Liver (tissue), 9 donors: ENCODE data around the gene PLAA. TPM values are rescaled to one million over a fixed set of nuclear protein-coding genes. Genes with fewer than 3 reads are reported as not detected.
"Not testable (repeated sequence)": the region's sequence is repeated elsewhere in the genome, so short reads cannot be mapped to it uniquely, and the experiment has no call there.

ENCODE experiments used
- DNase-seq: peaks from one replicate; pipeline ENCODE4 v3.0.0-alpha.2; 2017; ENCODE audit warnings: low spot score
- H3K27ac ChIP-seq, 2 donors: one replicate each; pipeline ENCODE4 v1.7.0; 2013; ENCODE audit warnings: inconsistent platforms in 2 of 2, low read length in 2 of 2, control low read depth in 1 of 2, low read depth in 1 of 2, mild to moderate bottlenecking in 1 of 2
- H3K27me3 ChIP-seq, 4 donors: one replicate each; pipeline versions ENCODE4 v1.6.1 to v1.7.0; 2013; ENCODE audit warnings: low read length in 3 of 4, inconsistent platforms in 1 of 4, mild to moderate bottlenecking in 1 of 4, moderate library complexity in 1 of 4; ENCODE audit not compliant: control insufficient read depth in 4 of 4, insufficient read depth in 4 of 4
- H3K36me3 ChIP-seq, 4 donors: one replicate each; pipeline versions ENCODE4 v1.6.1 to v1.7.0; 2013; ENCODE audit warnings: low read length in 3 of 4, mild to moderate bottlenecking in 3 of 4, low read depth in 1 of 4, moderate library complexity in 1 of 4; ENCODE audit not compliant: control insufficient read depth in 4 of 4, insufficient read depth in 3 of 4
- H3K4me1 ChIP-seq, 4 donors: one replicate each; pipeline versions ENCODE4 v1.6.1 to v1.7.0; 2013; ENCODE audit warnings: low read length in 3 of 4, mild to moderate bottlenecking in 3 of 4, moderate library complexity in 1 of 4; ENCODE audit not compliant: control insufficient read depth in 4 of 4, insufficient read depth in 4 of 4
- H3K4me3 ChIP-seq, 3 donors: one replicate each; pipeline versions ENCODE4 v1.6.1 to v1.7.0; 2013; ENCODE audit warnings: low read length in 3 of 3, control low read depth in 1 of 3, low read depth in 1 of 3, mild to moderate bottlenecking in 1 of 3
- H3K9ac ChIP-seq, 2 donors: one replicate each; pipeline ENCODE4 v1.7.0; 2013; ENCODE audit warnings: low read length in 2 of 2, mild to moderate bottlenecking in 2 of 2, moderate library complexity in 2 of 2, control low read depth in 1 of 2, low read depth in 1 of 2
- H3K9me3 ChIP-seq, 4 donors: one replicate each; pipeline versions ENCODE4 v1.6.1 to v1.7.0; 2013; ENCODE audit warnings: low read length in 3 of 4; ENCODE audit not compliant: control insufficient read depth in 4 of 4
- EGR1 ChIP-seq, 2 donors: IDR thresholded peaks; 2 replicates each; pipeline ENCODE4 v1.6.1; 2016 to 2018; ENCODE audit warnings: antibody characterized with exemption in 2 of 2, low read depth in 2 of 2
- FOXA1 ChIP-seq: IDR thresholded peaks from 2 replicates; pipeline ENCODE4 v1.6.1; 2016; ENCODE audit warnings: antibody characterized with exemption
- FOXA2 ChIP-seq: IDR thresholded peaks from 2 replicates; pipeline ENCODE4 v1.6.1; 2016; ENCODE audit warnings: antibody characterized with exemption
- GABPA ChIP-seq, 2 donors: IDR thresholded peaks in 1 of 2; conservative IDR thresholded peaks in 1 of 2; 2 replicates each; pipeline ENCODE4 v1.6.1; 2016; ENCODE audit warnings: antibody characterized with exemption in 2 of 2, mild to moderate bottlenecking in 1 of 2, moderate library complexity in 1 of 2
- HNF4A ChIP-seq, 2 donors: conservative IDR thresholded peaks; 2 replicates each; pipeline ENCODE4 v1.6.1; 2016; ENCODE audit warnings: antibody characterized with exemption in 2 of 2, mild to moderate bottlenecking in 2 of 2
- HNF4G ChIP-seq: IDR thresholded peaks from 2 replicates; pipeline ENCODE4 v1.6.1; 2016; ENCODE audit warnings: antibody characterized with exemption
- JUND ChIP-seq, 2 donors: IDR thresholded peaks; 2 replicates each; pipeline ENCODE4 v1.6.1; 2016; ENCODE audit warnings: antibody characterized with exemption in 2 of 2
- NR2F2 ChIP-seq: IDR thresholded peaks from 2 replicates; pipeline ENCODE4 v1.6.1; 2016; ENCODE audit warnings: antibody characterized with exemption
- RAD21 ChIP-seq, 2 donors: IDR thresholded peaks; 2 replicates each; pipeline ENCODE4 v1.6.1; 2016; ENCODE audit warnings: antibody characterized with exemption in 2 of 2, mild to moderate bottlenecking in 2 of 2
- SP1 ChIP-seq: IDR thresholded peaks from 2 replicates; pipeline ENCODE4 v1.6.1; 2018; ENCODE audit warnings: antibody characterized with exemption, mild to moderate bottlenecking
- TAF1 ChIP-seq: conservative IDR thresholded peaks from 2 replicates; pipeline ENCODE4 v1.6.1; 2016; ENCODE audit warnings: antibody characterized with exemption, mild to moderate bottlenecking
- YY1 ChIP-seq: IDR thresholded peaks from 2 replicates; pipeline ENCODE4 v1.6.1; 2016; ENCODE audit warnings: antibody characterized with exemption, mild to moderate bottlenecking
- WGBS: extraction: QIAGEN DNeasy Blood & Tissue Kit; methylation state at CpG from one replicate; pipeline ENCODE4 v1.1.7; 2013; 5-methylcytosine and 5-hydroxymethylcytosine counted together
- polyA plus RNA-seq, 2 donors: library from polyadenylated mRNA; stranded (reverse) in 1 of 2; unstranded in 1 of 2; fragments of 200-250 nt in 1 of 2; fragments of >200 nt in 1 of 2; fragmentation: Nextera tagmentation in 1 of 2; extraction: Ambion mirVana in 1 of 2; gene quantifications; one replicate each; pipeline versions ENCODE4 v1.2.1 to v1.2.3, GENCODE V29; 2013 to 2015
- total RNA-seq, 2 donors: library from RNA; depleted of rRNA; stranded (reverse); fragments of >200 nt; gene quantifications; one replicate each; pipeline ENCODE4 v1.2.3, GENCODE V29; 2014
- TF ChIP-seq, protein P1 (sequence below): IDR thresholded peaks from 2 replicates; pipeline ENCODE4 v1.6.1; 2016; ENCODE audit warnings: antibody characterized with exemption, mild to moderate bottlenecking
- TF ChIP-seq, protein P2 (sequence below): fragments of 150-350 bp; IDR thresholded peaks from 2 replicates; pipeline ENCODE4 v1.5.1; 2017; ENCODE audit warnings: improper control_type of control experiment, low read depth, low read length; ENCODE audit not compliant: missing input control
- TF ChIP-seq, protein P3 (sequence below): IDR thresholded peaks from 2 replicates; pipeline ENCODE4 v1.6.1; 2016; ENCODE audit warnings: antibody characterized with exemption
- TF ChIP-seq, protein P4 (sequence below): IDR thresholded peaks from 2 replicates; pipeline ENCODE4 v1.6.1; 2016; ENCODE audit warnings: antibody characterized with exemption
- donor health status: healthy.
- donor health status: healthy.
- donor health status: healthy.
- donor health status: healthy.
- donor health status: healthy.

The PLAA gene
- total and polyA plus RNA-seq, 4 donors = 7.5 to 29.5 (median 19.2) TPM

DNA sequence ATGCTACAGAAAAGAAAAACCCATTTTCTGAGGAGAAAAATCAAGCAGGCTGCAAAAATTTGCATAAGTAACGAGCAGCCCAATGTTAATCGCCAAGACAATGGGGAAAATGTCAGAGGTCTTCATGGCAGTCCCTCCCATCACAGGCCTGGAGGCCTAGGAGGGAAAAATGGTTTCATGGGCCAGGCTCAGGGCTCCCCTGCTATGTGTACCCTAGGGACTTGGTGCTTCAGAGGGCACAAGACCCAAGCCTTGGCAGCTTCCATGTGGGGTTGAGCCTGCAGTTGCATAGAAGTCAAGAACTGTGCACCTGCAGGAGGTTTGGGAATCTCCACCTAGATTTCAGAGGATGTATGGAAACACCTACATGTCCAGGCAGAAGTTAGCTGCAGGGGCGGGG lies 64.9 kb downstream of the PLAA start (continued):
- TF ChIP-seq, protein P1, sequence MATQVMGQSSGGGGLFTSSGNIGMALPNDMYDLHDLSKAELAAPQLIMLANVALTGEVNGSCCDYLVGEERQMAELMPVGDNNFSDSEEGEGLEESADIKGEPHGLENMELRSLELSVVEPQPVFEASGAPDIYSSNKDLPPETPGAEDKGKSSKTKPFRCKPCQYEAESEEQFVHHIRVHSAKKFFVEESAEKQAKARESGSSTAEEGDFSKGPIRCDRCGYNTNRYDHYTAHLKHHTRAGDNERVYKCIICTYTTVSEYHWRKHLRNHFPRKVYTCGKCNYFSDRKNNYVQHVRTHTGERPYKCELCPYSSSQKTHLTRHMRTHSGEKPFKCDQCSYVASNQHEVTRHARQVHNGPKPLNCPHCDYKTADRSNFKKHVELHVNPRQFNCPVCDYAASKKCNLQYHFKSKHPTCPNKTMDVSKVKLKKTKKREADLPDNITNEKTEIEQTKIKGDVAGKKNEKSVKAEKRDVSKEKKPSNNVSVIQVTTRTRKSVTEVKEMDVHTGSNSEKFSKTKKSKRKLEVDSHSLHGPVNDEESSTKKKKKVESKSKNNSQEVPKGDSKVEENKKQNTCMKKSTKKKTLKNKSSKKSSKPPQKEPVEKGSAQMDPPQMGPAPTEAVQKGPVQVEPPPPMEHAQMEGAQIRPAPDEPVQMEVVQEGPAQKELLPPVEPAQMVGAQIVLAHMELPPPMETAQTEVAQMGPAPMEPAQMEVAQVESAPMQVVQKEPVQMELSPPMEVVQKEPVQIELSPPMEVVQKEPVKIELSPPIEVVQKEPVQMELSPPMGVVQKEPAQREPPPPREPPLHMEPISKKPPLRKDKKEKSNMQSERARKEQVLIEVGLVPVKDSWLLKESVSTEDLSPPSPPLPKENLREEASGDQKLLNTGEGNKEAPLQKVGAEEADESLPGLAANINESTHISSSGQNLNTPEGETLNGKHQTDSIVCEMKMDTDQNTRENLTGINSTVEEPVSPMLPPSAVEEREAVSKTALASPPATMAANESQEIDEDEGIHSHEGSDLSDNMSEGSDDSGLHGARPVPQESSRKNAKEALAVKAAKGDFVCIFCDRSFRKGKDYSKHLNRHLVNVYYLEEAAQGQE = no peak
- no peak for TF ChIP-seq GABPA (IDR thresholded peaks at IDR 0.05 in 1 of 2, conservative IDR thresholded peaks at IDR 0.05 in 1 of 2)
- TF ChIP-seq, protein P2, sequence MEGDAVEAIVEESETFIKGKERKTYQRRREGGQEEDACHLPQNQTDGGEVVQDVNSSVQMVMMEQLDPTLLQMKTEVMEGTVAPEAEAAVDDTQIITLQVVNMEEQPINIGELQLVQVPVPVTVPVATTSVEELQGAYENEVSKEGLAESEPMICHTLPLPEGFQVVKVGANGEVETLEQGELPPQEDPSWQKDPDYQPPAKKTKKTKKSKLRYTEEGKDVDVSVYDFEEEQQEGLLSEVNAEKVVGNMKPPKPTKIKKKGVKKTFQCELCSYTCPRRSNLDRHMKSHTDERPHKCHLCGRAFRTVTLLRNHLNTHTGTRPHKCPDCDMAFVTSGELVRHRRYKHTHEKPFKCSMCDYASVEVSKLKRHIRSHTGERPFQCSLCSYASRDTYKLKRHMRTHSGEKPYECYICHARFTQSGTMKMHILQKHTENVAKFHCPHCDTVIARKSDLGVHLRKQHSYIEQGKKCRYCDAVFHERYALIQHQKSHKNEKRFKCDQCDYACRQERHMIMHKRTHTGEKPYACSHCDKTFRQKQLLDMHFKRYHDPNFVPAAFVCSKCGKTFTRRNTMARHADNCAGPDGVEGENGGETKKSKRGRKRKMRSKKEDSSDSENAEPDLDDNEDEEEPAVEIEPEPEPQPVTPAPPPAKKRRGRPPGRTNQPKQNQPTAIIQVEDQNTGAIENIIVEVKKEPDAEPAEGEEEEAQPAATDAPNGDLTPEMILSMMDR = no peak
- TF ChIP-seq, protein P3, sequence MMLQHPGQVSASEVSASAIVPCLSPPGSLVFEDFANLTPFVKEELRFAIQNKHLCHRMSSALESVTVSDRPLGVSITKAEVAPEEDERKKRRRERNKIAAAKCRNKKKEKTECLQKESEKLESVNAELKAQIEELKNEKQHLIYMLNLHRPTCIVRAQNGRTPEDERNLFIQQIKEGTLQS = no peak

DNA sequence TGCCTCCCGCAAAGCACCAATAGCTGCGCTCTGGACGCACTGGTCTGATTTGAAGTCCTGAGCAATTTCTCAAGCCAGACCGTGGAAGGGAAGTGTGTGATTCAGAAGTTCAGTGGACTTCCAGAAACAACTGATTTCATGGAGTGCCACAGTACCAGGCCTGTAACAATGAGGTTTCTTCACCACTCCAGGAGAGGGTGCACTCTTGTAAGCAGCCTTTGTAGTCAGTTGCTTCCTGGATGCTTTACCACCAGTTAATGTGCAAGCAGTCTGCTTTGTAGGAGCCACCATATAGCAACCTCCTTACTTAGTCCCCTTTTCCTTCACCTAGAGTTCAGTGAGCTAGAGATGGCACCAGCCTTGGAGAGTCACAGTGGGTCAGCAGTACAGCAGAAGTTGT lies 66.8 kb downstream of the PLAA start:
- H3K9ac ChIP-seq = no peak overlapping the region
- TF ChIP-seq, protein P2 = no peak
- TF ChIP-seq RAD21 (IDR thresholded peaks at IDR 0.05) (no peak), HNF4A (conservative IDR thresholded peaks at IDR 0.05) (no peak), GABPA (IDR thresholded peaks at IDR 0.05 in 1 of 2, conservative IDR thresholded peaks at IDR 0.05 in 1 of 2) (no peak), HNF4G (no peak), NR2F2 (no peak), EGR1 (IDR thresholded peaks at IDR 0.05; ENCODE audit: low read depth in 2 of 2) (no peak), TAF1 (no peak), YY1 (no peak), FOXA1 (no peak), FOXA2 (no peak), SP1 (no peak), JUND (IDR thresholded peaks at IDR 0.05) (no peak)
- TF ChIP-seq, protein P4, sequence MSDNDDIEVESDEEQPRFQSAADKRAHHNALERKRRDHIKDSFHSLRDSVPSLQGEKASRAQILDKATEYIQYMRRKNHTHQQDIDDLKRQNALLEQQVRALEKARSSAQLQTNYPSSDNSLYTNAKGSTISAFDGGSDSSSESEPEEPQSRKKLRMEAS = no peak
- TF ChIP-seq, protein P1 = no peak
- H3K4me3 ChIP-seq = no peak overlapping the region
- H3K27ac ChIP-seq = no peak overlapping the region
- no peaks in the 10 kb centered on the region for H3K27me3 ChIP-seq
- H3K4me1 ChIP-seq = no peaks in the 10 kb centered on the region
- 99% methylated on average over 4 of the region's 4 CpGs for WGBS
- peaks cover 9 to 28% (median 21%) of the 10 kb centered on the region in 4 donors for H3K36me3 ChIP-seq
- DNase-seq = no peak
- no peaks in the 10 kb centered on the region for H3K9me3 ChIP-seq

DNA sequence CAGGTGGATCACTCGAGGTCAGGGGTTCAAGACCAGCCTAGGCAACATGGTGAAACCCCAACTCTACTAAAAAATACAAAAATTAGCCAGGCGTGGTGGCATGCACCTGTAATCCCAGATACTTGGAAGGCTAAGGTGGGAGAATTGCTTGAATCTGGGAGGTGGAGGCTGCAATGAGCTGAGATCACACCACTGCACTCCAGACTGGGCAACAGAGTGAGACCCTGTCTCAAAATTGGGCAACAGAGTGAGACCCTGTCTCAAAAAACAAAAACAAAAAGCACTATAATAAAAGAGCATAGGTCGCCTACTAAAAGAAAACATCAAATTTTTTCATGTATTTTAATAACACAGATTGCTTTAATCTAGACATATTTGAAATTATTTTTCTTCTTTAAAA lies 71.9 kb downstream of the PLAA start:
- H3K27me3 ChIP-seq, H3K4me1 ChIP-seq, DNase-seq, H3K27ac ChIP-seq, H3K9ac ChIP-seq, H3K4me3 ChIP-seq, H3K9me3 ChIP-seq: not testable (repeated sequence)
- WGBS = 99% methylated on average over 3 of the region's 3 CpGs
- peaks cover 1 to 12% (median 5%) of the 10 kb centered on the region in 4 donors for H3K36me3 ChIP-seq
